Measurements from ENCODE around the gene DYNLT4.

DNA sequence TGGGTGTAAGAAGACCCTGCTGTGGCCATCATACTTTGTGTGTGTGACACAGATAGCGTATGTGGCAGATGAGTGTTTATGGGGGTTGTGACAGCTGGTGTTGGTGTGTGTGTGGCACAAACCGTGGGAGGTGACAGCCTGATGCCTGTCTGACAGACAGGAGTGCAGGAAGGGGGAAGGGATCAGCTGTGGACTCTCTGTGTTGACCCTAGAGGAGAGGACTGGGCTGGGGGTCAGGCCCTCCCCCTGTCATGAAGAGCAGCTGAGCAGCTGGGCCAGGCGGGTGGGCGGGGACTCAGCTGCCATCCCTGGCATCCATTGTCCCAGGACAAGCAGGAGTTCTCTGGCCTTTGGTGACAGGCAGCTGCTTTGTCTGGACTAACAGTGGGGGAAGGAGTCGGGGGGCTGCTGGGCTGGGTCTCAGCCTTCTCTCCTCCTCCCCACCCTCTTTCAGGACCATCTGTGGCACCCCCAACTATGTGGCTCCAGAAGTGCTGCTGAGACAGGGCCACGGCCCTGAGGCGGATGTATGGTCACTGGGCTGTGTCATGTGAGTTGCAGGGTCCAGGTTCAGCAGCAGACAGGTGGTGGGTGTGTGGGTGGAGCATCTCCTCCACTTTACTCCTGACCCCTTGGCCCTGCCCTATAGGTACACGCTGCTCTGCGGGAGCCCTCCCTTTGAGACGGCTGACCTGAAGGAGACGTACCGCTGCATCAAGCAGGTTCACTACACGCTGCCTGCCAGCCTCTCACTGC is 4.7 kb downstream of the DYNLT4 start:
- no peak for TF ChIP-seq POLR2A (IDR thresholded peaks at IDR 0.05; ENCODE audit: extremely low read depth, insufficient read length)
- TF ChIP-seq, protein P1, sequence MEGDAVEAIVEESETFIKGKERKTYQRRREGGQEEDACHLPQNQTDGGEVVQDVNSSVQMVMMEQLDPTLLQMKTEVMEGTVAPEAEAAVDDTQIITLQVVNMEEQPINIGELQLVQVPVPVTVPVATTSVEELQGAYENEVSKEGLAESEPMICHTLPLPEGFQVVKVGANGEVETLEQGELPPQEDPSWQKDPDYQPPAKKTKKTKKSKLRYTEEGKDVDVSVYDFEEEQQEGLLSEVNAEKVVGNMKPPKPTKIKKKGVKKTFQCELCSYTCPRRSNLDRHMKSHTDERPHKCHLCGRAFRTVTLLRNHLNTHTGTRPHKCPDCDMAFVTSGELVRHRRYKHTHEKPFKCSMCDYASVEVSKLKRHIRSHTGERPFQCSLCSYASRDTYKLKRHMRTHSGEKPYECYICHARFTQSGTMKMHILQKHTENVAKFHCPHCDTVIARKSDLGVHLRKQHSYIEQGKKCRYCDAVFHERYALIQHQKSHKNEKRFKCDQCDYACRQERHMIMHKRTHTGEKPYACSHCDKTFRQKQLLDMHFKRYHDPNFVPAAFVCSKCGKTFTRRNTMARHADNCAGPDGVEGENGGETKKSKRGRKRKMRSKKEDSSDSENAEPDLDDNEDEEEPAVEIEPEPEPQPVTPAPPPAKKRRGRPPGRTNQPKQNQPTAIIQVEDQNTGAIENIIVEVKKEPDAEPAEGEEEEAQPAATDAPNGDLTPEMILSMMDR (IDR thresholded peaks at IDR 0.05; ENCODE audit: low read depth, low read length) = no peak
- TF ChIP-seq, protein P2, sequence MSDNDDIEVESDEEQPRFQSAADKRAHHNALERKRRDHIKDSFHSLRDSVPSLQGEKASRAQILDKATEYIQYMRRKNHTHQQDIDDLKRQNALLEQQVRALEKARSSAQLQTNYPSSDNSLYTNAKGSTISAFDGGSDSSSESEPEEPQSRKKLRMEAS (IDR thresholded peaks at IDR 0.05; ENCODE audit: low read depth, low read length) = no peak
- no peak for TF ChIP-seq MYC (IDR thresholded peaks at IDR 0.05; ENCODE audit: low read depth, low read length)

Measured in NB4 (cell line).